Activated CD4-positive, CD25-positive, alpha-beta regulatory T cell treated with anti-CD3 and anti-CD28 coated beads, Interleukin-2, amount 50 U/mL, for 72 hours (primary cell): ENCODE data around the gene TM9SF1.

Experiments used
- DNase-seq: peaks from one replicate; pipeline ENCODE4 v3.0.0; 2021

Gene TM9SF1

GRCh38 chr14:24150061-24150460 lies 45.2 kb downstream of the TM9SF1 start:
- no peak for DNase-seq

- DNase-seq: no peak
Observed at GRCh38 chr14:24149302-24149969, 45.8 kb downstream of the TM9SF1 start.

- DNase-seq: no peak
Observed at GRCh38 chr14:24147761-24148428, 47.3 kb downstream of the TM9SF1 start.

- DNase-seq: peak; percentile 96
Observed at GRCh38 chr14:24146978-24147760, 48.1 kb downstream of the TM9SF1 start, which contains the start of gene RNF31. RNF31 (plus strand) TSS chr14:24147498; CDS start chr14:24147699, 201 bp downstream.

- peak; percentile 86 for DNase-seq
Observed at GRCh38 chr14:24146453-24146977, 48.7 kb downstream of the TM9SF1 start, which contains the start of gene PSME2. PSME2 (minus strand) TSS chr14:24146610; CDS start chr14:24146581, 29 bp downstream.

GRCh38 chr14:24145690-24146452 lies 49.4 kb downstream of the TM9SF1 start:
- no peak for DNase-seq

- no peak for DNase-seq
Observed at GRCh38 chr14:24145219-24145618, 50.0 kb downstream of the TM9SF1 start.

- no peak for DNase-seq
Observed at GRCh38 chr14:24144451-24144850, 50.8 kb downstream of the TM9SF1 start.

- DNase-seq: no peak
Observed at GRCh38 chr14:24143511-24143910, 51.7 kb downstream of the TM9SF1 start.

GRCh38 chr14:24141097-24141880 lies 54.0 kb downstream of the TM9SF1 start, which contains the start of gene EMC9:
EMC9 (minus strand) TSS chr14:24141591; CDS start chr14:24141304, 287 bp downstream.
- DNase-seq: peak; percentile 98

- DNase-seq: no peak
Observed at GRCh38 chr14:24139272-24139934, 55.8 kb downstream of the TM9SF1 start.
